ENCODE results near the gene RGMA.

DNA sequence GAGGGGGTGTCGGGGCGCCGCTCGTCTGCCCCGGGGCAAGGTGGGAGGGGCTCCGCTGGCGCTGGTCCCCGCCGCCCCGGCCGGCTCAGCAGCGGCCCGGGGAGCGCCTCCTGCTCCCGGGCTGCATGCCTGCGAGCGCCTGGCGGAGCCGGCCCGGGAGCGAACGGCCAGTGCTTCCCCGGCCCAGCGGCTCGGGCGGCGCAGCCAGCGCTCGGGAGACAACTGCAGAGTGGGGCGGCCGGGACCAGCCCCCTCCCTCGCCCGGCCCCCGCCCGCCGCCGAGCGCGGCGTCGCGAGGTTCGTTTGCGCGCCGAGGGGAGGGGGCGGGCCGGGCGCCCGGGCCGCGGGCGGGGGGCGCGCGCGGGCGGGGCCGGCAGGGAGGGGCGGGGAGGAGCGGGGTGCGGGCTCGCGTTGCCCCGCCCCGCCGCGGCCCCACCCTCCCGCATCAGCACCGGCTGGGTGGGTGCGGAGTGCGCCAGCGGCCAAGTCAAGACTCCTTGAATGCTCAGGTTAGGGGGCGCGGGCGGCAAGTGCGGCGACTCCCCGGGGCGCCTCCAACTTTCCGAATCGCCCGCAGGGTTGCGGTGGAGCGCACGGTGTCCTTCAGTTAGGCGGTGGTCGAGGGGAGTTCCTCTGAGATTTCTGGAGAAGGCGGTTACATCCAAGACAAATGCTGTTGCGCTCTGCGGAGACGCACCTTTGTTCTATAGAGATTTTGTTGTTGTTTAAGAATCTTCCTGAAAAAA, at the start of gene RGMA:
- TF ChIP-seq, protein P1, sequence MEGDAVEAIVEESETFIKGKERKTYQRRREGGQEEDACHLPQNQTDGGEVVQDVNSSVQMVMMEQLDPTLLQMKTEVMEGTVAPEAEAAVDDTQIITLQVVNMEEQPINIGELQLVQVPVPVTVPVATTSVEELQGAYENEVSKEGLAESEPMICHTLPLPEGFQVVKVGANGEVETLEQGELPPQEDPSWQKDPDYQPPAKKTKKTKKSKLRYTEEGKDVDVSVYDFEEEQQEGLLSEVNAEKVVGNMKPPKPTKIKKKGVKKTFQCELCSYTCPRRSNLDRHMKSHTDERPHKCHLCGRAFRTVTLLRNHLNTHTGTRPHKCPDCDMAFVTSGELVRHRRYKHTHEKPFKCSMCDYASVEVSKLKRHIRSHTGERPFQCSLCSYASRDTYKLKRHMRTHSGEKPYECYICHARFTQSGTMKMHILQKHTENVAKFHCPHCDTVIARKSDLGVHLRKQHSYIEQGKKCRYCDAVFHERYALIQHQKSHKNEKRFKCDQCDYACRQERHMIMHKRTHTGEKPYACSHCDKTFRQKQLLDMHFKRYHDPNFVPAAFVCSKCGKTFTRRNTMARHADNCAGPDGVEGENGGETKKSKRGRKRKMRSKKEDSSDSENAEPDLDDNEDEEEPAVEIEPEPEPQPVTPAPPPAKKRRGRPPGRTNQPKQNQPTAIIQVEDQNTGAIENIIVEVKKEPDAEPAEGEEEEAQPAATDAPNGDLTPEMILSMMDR (IDR thresholded peaks at IDR 0.05): no peak
- no peak for TF ChIP-seq ZFX (IDR thresholded peaks at IDR 0.05; ENCODE audit: borderline replicate concordance)
